GM12878 (cell line): ENCODE data around the gene GRIP2.

Experiments
- CBFB ChIP-seq: IDR thresholded peaks from 2 replicates; pipeline ENCODE4 v1.6.1; 2016; ENCODE audit warnings: antibody characterized with exemption, low read depth
- CTCF ChIP-seq, 3 experiments: IDR thresholded peaks in 2 of 3; conservative IDR thresholded peaks in 1 of 3; 2 replicates each; pipeline ENCODE4 v1.5.1; 2011; ENCODE audit warnings: low read depth in 3 of 3, low read length in 3 of 3, mild to moderate bottlenecking in 3 of 3, control low read depth in 2 of 3, moderate library complexity in 2 of 3, inconsistent platforms in 1 of 3, mixed read lengths in 1 of 3; ENCODE audit not compliant: control insufficient read depth in 2 of 3, insufficient read depth in 1 of 3; ENCODE audit errors: extremely low read depth in 1 of 3
- EZH2 ChIP-seq: IDR thresholded peaks from 2 replicates; pipeline ENCODE4 v1.6.1; 2012; ENCODE audit warnings: low read depth, mild to moderate bottlenecking, control low read depth, inconsistent platforms, low read length, borderline replicate concordance; ENCODE audit not compliant: control insufficient read depth
- GABPA ChIP-seq: IDR thresholded peaks from 2 replicates; pipeline ENCODE4 v1.6.1; 2014; ENCODE audit warnings: antibody characterized with exemption, low read depth, mild to moderate bottlenecking, inconsistent platforms
- POLR2AphosphoS5 ChIP-seq: IDR thresholded peaks from 2 replicates; pipeline ENCODE4 v1.6.1; 2011; ENCODE audit warnings: mild to moderate bottlenecking, low read length, inconsistent platforms
- REST ChIP-seq: IDR thresholded peaks from 2 replicates; pipeline ENCODE4 v1.6.1; 2012; ENCODE audit warnings: mild to moderate bottlenecking, low read depth, low read length

- TF ChIP-seq CBFB (no peak), GABPA (no peak), REST (no peak), EZH2 (no peak), CTCF (IDR thresholded peaks at IDR 0.05 in 2 of 3, conservative IDR thresholded peaks at IDR 0.05 in 1 of 3; ENCODE audit: control insufficient read depth in 2 of 3, extremely low read depth in 1 of 3, insufficient read depth in 1 of 3, low read depth in 3 of 3, low read length in 3 of 3) (no peak), POLR2AphosphoS5 (no peak)
Measured at GRCh38 chr3:14502472-14502871, 37.7 kb downstream of the GRIP2 start.
